ENCODE results near the gene CAPRIN1. TPM values are rescaled to one million over a fixed set of nuclear protein-coding genes. Genes with fewer than 3 reads are reported as not detected.

The CAPRIN1 gene
- total and polyA plus RNA-seq, 10 donors = 44.9 to 188 (median 155) TPM

- no peaks in the 10 kb centered on the region for H3K9me3 ChIP-seq
- 92 to 98% (median 97%) methylated on average over 2 of the region's 2 CpGs for WGBS, 5 donors
- no peak overlapping the region for H3K27ac ChIP-seq
- H3K4me3 ChIP-seq = no peak overlapping the region
- H3K27me3 ChIP-seq (replicated peaks in 1 of 7) = no peaks in the 10 kb centered on the region
- no peaks in the 10 kb centered on the region for H3K36me3 ChIP-seq
- TF ChIP-seq POLR2AphosphoS5 (IDR thresholded peaks at IDR 0.05) = no peak
- TF ChIP-seq CTCF (IDR thresholded peaks at IDR 0.05 in 8 of 11, conservative IDR thresholded peaks at IDR 0.05 in 3 of 11) = no peak
- no peak for TF ChIP-seq POLR2A (IDR thresholded peaks at IDR 0.05)
- no peaks in the 10 kb centered on the region for H3K4me1 ChIP-seq
- no peak for DNase-seq
- intact Hi-C loops (cut with DNase I; ENCODE audit: low total_unique reads) = no loop called here
These were observed 18.1 kb upstream of the CAPRIN1 start for GRCh38 chr11:34033399-34033798.

GRCh38 chr11:34034053-34034452 is 17.5 kb upstream of the CAPRIN1 start:
- Histone ChIP-seq H3K9me3 (no peaks in the 10 kb centered on the region), H3K4me3 (no peak overlapping the region), H3K27ac (no peak overlapping the region), H3K4me1 (no peaks in the 10 kb centered on the region), H3K36me3 (no peaks in the 10 kb centered on the region), H3K27me3 (replicated peaks in 1 of 7) (no peaks in the 10 kb centered on the region)
- WGBS, 5 donors = 79 to 89% (median 86%) methylated on average over 6 of the region's 6 CpGs
- no peak for TF ChIP-seq POLR2A (IDR thresholded peaks at IDR 0.05)
- TF ChIP-seq POLR2AphosphoS5 (IDR thresholded peaks at IDR 0.05) = no peak
- no peak for TF ChIP-seq CTCF (IDR thresholded peaks at IDR 0.05 in 8 of 11, conservative IDR thresholded peaks at IDR 0.05 in 3 of 11)
- intact Hi-C loops (cut with DNase I; ENCODE audit: low total_unique reads) = no loop called here
- no peak for DNase-seq

- no peak for DNase-seq
- intact Hi-C loops (cut with DNase I; ENCODE audit: low total_unique reads) = no loop called here
These were observed 15.1 kb upstream of the CAPRIN1 start for GRCh38 chr11:34036456-34036855.

GRCh38 chr11:34037016-34037415 is 14.5 kb upstream of the CAPRIN1 start:
- TF ChIP-seq POLR2A (IDR thresholded peaks at IDR 0.05) = no peak
- no peak for TF ChIP-seq CTCF (IDR thresholded peaks at IDR 0.05 in 8 of 11, conservative IDR thresholded peaks at IDR 0.05 in 3 of 11)
- TF ChIP-seq POLR2AphosphoS5 (IDR thresholded peaks at IDR 0.05) = no peak
- WGBS, 5 donors = 85 to 96% (median 94%) methylated on average over 2 of the region's 2 CpGs
- Histone ChIP-seq H3K27ac (no peak overlapping the region), H3K4me1 (no peaks in the 10 kb centered on the region), H3K27me3 (replicated peaks in 1 of 7) (no peaks in the 10 kb centered on the region), H3K36me3 (no peaks in the 10 kb centered on the region), H3K9me3 (no peaks in the 10 kb centered on the region), H3K4me3 (no peak overlapping the region)
- intact Hi-C loops (cut with DNase I; ENCODE audit: low total_unique reads) = no loop called here
- no peak for DNase-seq

More at GRCh38 chr11:34036456-34036855, 15.1 kb upstream of the CAPRIN1 start:
- Histone ChIP-seq H3K4me3 (no peak overlapping the region), H3K27ac (no peak overlapping the region), H3K36me3 (no peaks in the 10 kb centered on the region), H3K9me3 (no peaks in the 10 kb centered on the region), H3K4me1 (no peaks in the 10 kb centered on the region), H3K27me3 (replicated peaks in 1 of 7) (no peaks in the 10 kb centered on the region)
- WGBS, 5 donors = 90 to 100% (median 96%) methylated on average over 1 of the region's 1 CpG
- TF ChIP-seq POLR2A (IDR thresholded peaks at IDR 0.05) = no peak
- TF ChIP-seq CTCF (IDR thresholded peaks at IDR 0.05 in 8 of 11, conservative IDR thresholded peaks at IDR 0.05 in 3 of 11) = no peak
